Measurements from ENCODE around the gene DELE1.
"Not testable (repeated sequence)": the region's sequence is repeated elsewhere in the genome, so short reads cannot be mapped to it uniquely, and the experiment has no call there.

The DELE1 gene

GRCh38 chr5:141890429-141890828 lies 33.2 kb upstream of the DELE1 start:
- DNase-seq: not testable (repeated sequence)

- DNase-seq: no peak
Observed at GRCh38 chr5:141897425-141897824, 26.2 kb upstream of the DELE1 start.

- no peak for DNase-seq
Observed at GRCh38 chr5:141898448-141899049, 25.1 kb upstream of the DELE1 start.

- no peak for DNase-seq
Observed at GRCh38 chr5:141902015-141902814, 21.5 kb upstream of the DELE1 start.

GRCh38 chr5:141903261-141903660 lies 20.4 kb upstream of the DELE1 start:
- no peak for DNase-seq

- no peak for DNase-seq
Observed at GRCh38 chr5:141904551-141904950, 19.1 kb upstream of the DELE1 start.

GRCh38 chr5:141906517-141906916 lies 17.2 kb upstream of the DELE1 start:
- no peak for DNase-seq

GRCh38 chr5:141906972-141907371 lies 16.7 kb upstream of the DELE1 start:
- no peak for DNase-seq

GRCh38 chr5:141908796-141909195 lies 14.9 kb upstream of the DELE1 start:
- DNase-seq: no peak

GRCh38 chr5:141909212-141909611 lies 14.5 kb upstream of the DELE1 start:
- no peak for DNase-seq

GRCh38 chr5:141910271-141910673 lies 13.4 kb upstream of the DELE1 start:
- no peak for DNase-seq

GRCh38 chr5:141913560-141914198 lies 10.0 kb upstream of the DELE1 start:
- no peak for DNase-seq

- DNase-seq: no peak
Observed at GRCh38 chr5:141914199-141914743, 9.4 kb upstream of the DELE1 start.

- no peak for DNase-seq
Observed at GRCh38 chr5:141914797-141915196, 8.9 kb upstream of the DELE1 start.

GRCh38 chr5:141915881-141916336 lies 7.8 kb upstream of the DELE1 start:
- DNase-seq: no peak

GRCh38 chr5:141916522-141916921 lies 7.1 kb upstream of the DELE1 start:
- no peak for DNase-seq

GRCh38 chr5:141917760-141918159 lies 5.9 kb upstream of the DELE1 start:
- DNase-seq: no peak

- DNase-seq: no peak
Observed at GRCh38 chr5:141919218-141920119, 4.2 kb upstream of the DELE1 start.

GRCh38 chr5:141920771-141921170 lies 2.9 kb upstream of the DELE1 start:
- DNase-seq: no peak

GRCh38 chr5:141922827-141923447 lies 734 bp upstream of the DELE1 start:
- DNase-seq: not testable (repeated sequence)

GRCh38 chr5:141926434-141926833 lies 2.8 kb downstream of the DELE1 start:
- DNase-seq: no peak

- DNase-seq: no peak
Observed at GRCh38 chr5:141928051-141928450, 4.4 kb downstream of the DELE1 start.

All from NCI-H1048 (cell line).